Left kidney (tissue), 2 donors: ENCODE data around the gene CLPSL1. TPM values are rescaled to one million over a fixed set of nuclear protein-coding genes. Genes with fewer than 3 reads are reported as not detected.

Experiments used
- DNase-seq: peaks from one replicate; pipeline ENCODE4 v3.0.0-alpha.2; 2013
- polyA plus RNA-seq: library from polyadenylated mRNA; unstranded; fragments of 120-200 nt; gene quantifications from one replicate; pipeline ENCODE4 v1.2.1, GENCODE V29; 2013; ENCODE audit not compliant: insufficient read length

CLPSL1 gene
- polyA plus RNA-seq, 1 donor = 2.2 TPM

- no peak for DNase-seq
Observed at GRCh38 chr6:35757456-35758123, 23.2 kb upstream of the CLPSL1 start.

GRCh38 chr6:35759426-35759825 lies 21.4 kb upstream of the CLPSL1 start:
- peak; percentile 46 for DNase-seq

GRCh38 chr6:35765739-35766138 lies 15.1 kb upstream of the CLPSL1 start:
- no peak for DNase-seq

GRCh38 chr6:35769211-35769610 lies 11.6 kb upstream of the CLPSL1 start:
- DNase-seq = no peak

- no peak for DNase-seq
Observed at GRCh38 chr6:35771343-35771627, 9.5 kb upstream of the CLPSL1 start.

GRCh38 chr6:35774116-35774794 lies 6.6 kb upstream of the CLPSL1 start:
- DNase-seq = no peak

GRCh38 chr6:35775031-35775430 lies 5.8 kb upstream of the CLPSL1 start:
- DNase-seq = no peak

GRCh38 chr6:35776364-35777215 lies 4.2 kb upstream of the CLPSL1 start, which contains the start of gene CLPSL2:
CLPSL2 (plus strand) TSS chr6:35776598; CDS start chr6:35776619, 21 bp downstream.
- DNase-seq = peak; percentile 39

- no peak for DNase-seq
Observed at GRCh38 chr6:35777356-35778102, 3.3 kb upstream of the CLPSL1 start.

GRCh38 chr6:35778437-35778836 lies 2.4 kb upstream of the CLPSL1 start:
- no peak for DNase-seq

- DNase-seq = no peak
Observed at GRCh38 chr6:35781290-35781689, 471 bp downstream of the CLPSL1 start.

GRCh38 chr6:35782424-35782823 lies 1.6 kb downstream of the CLPSL1 start:
- DNase-seq = no peak

GRCh38 chr6:35784200-35784599 lies 3.4 kb downstream of the CLPSL1 start:
- DNase-seq = no peak

- DNase-seq = no peak
Observed at GRCh38 chr6:35786272-35786671, 5.5 kb downstream of the CLPSL1 start.

GRCh38 chr6:35786810-35787209 lies 6.0 kb downstream of the CLPSL1 start:
- peak; percentile 18 for DNase-seq

- DNase-seq = no peak
Observed at GRCh38 chr6:35787266-35788218, 6.7 kb downstream of the CLPSL1 start.

GRCh38 chr6:35788423-35788982 lies 7.7 kb downstream of the CLPSL1 start:
- DNase-seq = no peak

- no peak for DNase-seq
Observed at GRCh38 chr6:35790683-35791082, 9.9 kb downstream of the CLPSL1 start.

- DNase-seq = no peak
Observed at GRCh38 chr6:35794536-35795452, 14.0 kb downstream of the CLPSL1 start.
